HepG2 (cell line): Measurements from ENCODE around the gene TOLLIP. TPM values are rescaled to one million over a fixed set of nuclear protein-coding genes. Genes with fewer than 3 reads are reported as not detected.

Experiments used
- DBP ChIP-seq: sonication (generic); formaldehyde crosslinking; IDR thresholded peaks from 2 replicates; pipeline ENCODE4 v1.4.0; 2020; ENCODE audit warnings: missing genetic modification reagents; ENCODE audit errors: not compliant biosample characterization
- HCFC1 ChIP-seq: fragments of 150-350 bp; IDR thresholded peaks from 2 replicates; pipeline ENCODE4 v1.6.1; 2014; ENCODE audit warnings: low read depth, low read length
- HES4 ChIP-seq: sonication (generic); formaldehyde crosslinking; IDR thresholded peaks from 2 replicates; pipeline ENCODE4 v1.9.0; 2021; ENCODE audit warnings: mild to moderate bottlenecking, missing genetic modification reagents, borderline replicate concordance
- HNRNPL ChIP-seq: fragments of 200-400 bp; formaldehyde crosslinking; IDR thresholded peaks from 2 replicates; pipeline ENCODE4 v1.6.1; 2017; ENCODE audit warnings: mild to moderate bottlenecking, low read depth, low read length
- HOXD1 ChIP-seq: sonication (generic); formaldehyde crosslinking; IDR thresholded peaks from 2 replicates; pipeline ENCODE4 v1.5.0; 2020; ENCODE audit warnings: missing genetic modification reagents
- MBD4 ChIP-seq: IDR thresholded peaks from 2 replicates; pipeline ENCODE4 v1.6.1; 2012; ENCODE audit warnings: low read length, inconsistent platforms, borderline replicate concordance
- MTF1 ChIP-seq: sonication (generic); formaldehyde crosslinking; IDR thresholded peaks from 2 replicates; pipeline ENCODE4 v1.5.0; 2020; ENCODE audit warnings: missing genetic modification reagents
- NKX3-1 ChIP-seq: sonication (generic); formaldehyde crosslinking; IDR thresholded peaks from 2 replicates; pipeline ENCODE4 v1.5.0; 2020; ENCODE audit warnings: missing genetic modification reagents
- PAWR ChIP-seq: sonication (generic); formaldehyde crosslinking; IDR thresholded peaks from 2 replicates; pipeline ENCODE4 v1.4.0; 2020; ENCODE audit warnings: missing genetic modification reagents, mild to moderate bottlenecking, borderline replicate concordance
- SIN3A ChIP-seq: IDR thresholded peaks from 2 replicates; pipeline ENCODE4 v1.6.1; 2011; ENCODE audit warnings: low read depth, mild to moderate bottlenecking, control low read depth, low read length, borderline replicate concordance
- TERF1 ChIP-seq: sonication (generic); formaldehyde crosslinking; IDR thresholded peaks from 2 replicates; pipeline ENCODE4 v1.8.0; 2022; ENCODE audit warnings: mild to moderate bottlenecking, missing genetic modification reagents, moderate library complexity
- XRCC5 ChIP-seq: fragments of 200-400 bp; formaldehyde crosslinking; optimal IDR thresholded peaks from 2 replicates; pipeline ENCODE3; 2017; ENCODE audit warnings: mild to moderate bottlenecking, low read length
- ZFP36L2 ChIP-seq: sonication (generic); formaldehyde crosslinking; IDR thresholded peaks from 2 replicates; pipeline ENCODE4 v1.4.0; 2020; ENCODE audit warnings: missing genetic modification reagents
- ZNF281 ChIP-seq: sonication (generic); formaldehyde crosslinking; IDR thresholded peaks from 2 replicates; pipeline ENCODE4 v1.4.0; 2020; ENCODE audit warnings: missing genetic modification reagents, borderline replicate concordance
- ZNF430 ChIP-seq: sonication (generic); formaldehyde crosslinking; IDR thresholded peaks from 2 replicates; pipeline ENCODE4 v1.9.0; 2021; ENCODE audit warnings: mild to moderate bottlenecking, missing genetic modification reagents
- ZNF589 ChIP-seq: sonication (generic); formaldehyde crosslinking; conservative IDR thresholded peaks from 2 replicates; pipeline ENCODE4 v1.8.0; 2022; ENCODE audit warnings: mild to moderate bottlenecking, moderate library complexity, missing genetic modification reagents
- ZNF609 ChIP-seq: sonication (generic); formaldehyde crosslinking; IDR thresholded peaks from 2 replicates; pipeline ENCODE4 v1.4.0; 2020; ENCODE audit warnings: mild to moderate bottlenecking, missing genetic modification reagents, borderline replicate concordance
- polyA plus RNA-seq, 8 experiments: library from polyadenylated mRNA; depleted of rRNA in 3 of 8; stranded (reverse) in 7 of 8; unstranded in 1 of 8; fragments of >200 nt; fragmentation: Illumina TruSeq in 4 of 8; extraction: Trizol in 4 of 8; gene quantifications; 2 replicates each; pipeline versions ENCODE4 v1.2.1 to v1.2.3, GENCODE V29; 2011 to 2016; ENCODE audit warnings: low read depth in 4 of 8, missing spikeins in 1 of 8, mixed read lengths in 1 of 8; ENCODE audit not compliant: insufficient read depth in 1 of 8
- total RNA-seq, 5 experiments: library from RNA; depleted of rRNA; stranded (reverse); fragments of >200 nt; fragmentation: Illumina TruSeq; extraction: Trizol; gene quantifications; 2 replicates each; pipeline ENCODE4 v1.2.3, GENCODE V29; 2016; ENCODE audit warnings: low read depth in 1 of 5

Gene TOLLIP
- total and polyA plus RNA-seq, 2 of the 13 experiments (the other 11 are each of a cell fraction or from before 2014, with no cell fraction given), result 25.9 to 47.5 TPM

- TF ChIP-seq HNRNPL (0 out of 2 replicates have a peak, but pooled peaks have one; percentile 72), NKX3-1 (CRISPR knock-in tag) (peak; percentile 81), ZNF430 (CRISPR knock-in tag) (peak; percentile 46; the same call in 1 of the 2 replicates), MTF1 (CRISPR knock-in tag) (no peak), ZFP36L2 (CRISPR knock-in tag) (no peak), ZNF281 (no peak; the same call in 1 of the 2 replicates), XRCC5 (no peak), MBD4 (no peak), HCFC1 (no peak; the same call in 1 of the 2 replicates), HOXD1 (CRISPR knock-in tag) (0 out of 2 replicates have a peak, but pooled peaks have one; percentile 34), SIN3A (no peak), TERF1 (CRISPR knock-in tag) (0 out of 2 replicates have a peak, but pooled peaks have one; percentile 65), ZNF609 (peak; percentile 74; the same call in 1 of the 2 replicates), PAWR (CRISPR knock-in tag) (peak; percentile 93; the same call in 1 of the 2 replicates), ZNF589 (no peak; the same call in 1 of the 2 replicates), HES4 (peak; percentile 46; the same call in 1 of the 2 replicates), DBP (CRISPR knock-in tag) (no peak)
Measured at GRCh38 chr11:1309498-1310317, at the start of gene TOLLIP (continued).
